SU-DHL-6 (cell line): ENCODE results near the gene ALDH3A2.

Experiments
- H2AFZ ChIP-seq: fragments of 200-600 bp; sonication (generic); 2 replicates; pipeline ENCODE4 v1.6.1; 2014; ENCODE audit warnings: low read depth, mild to moderate bottlenecking, moderate library complexity, mixed read lengths, antibody characterized with exemption, low read length; ENCODE audit not compliant: severe bottlenecking
- H3F3A ChIP-seq: fragments of 200-600 bp; shearing (Covaris generic); 2 replicates; pipeline ENCODE4 v1.6.0; 2016; ENCODE audit warnings: antibody characterized with exemption, mild to moderate bottlenecking; ENCODE audit not compliant: insufficient read depth
- H3K27ac ChIP-seq: fragments of 200-600 bp; sonication (generic); 2 replicates; pipeline ENCODE4 v1.5.1; 2016; ENCODE audit warnings: low read depth, mild to moderate bottlenecking, low read length, moderate library complexity, mixed read lengths
- H3K27me3 ChIP-seq: fragments of 200-600 bp; sonication (generic), shearing (Covaris generic); 2 replicates; pipeline ENCODE4 v1.6.0; 2014; ENCODE audit warnings: mild to moderate bottlenecking, low read length
- H3K36me3 ChIP-seq: fragments of 200-600 bp; sonication (generic); 2 replicates; pipeline ENCODE4 v1.6.1; 2014; ENCODE audit warnings: mild to moderate bottlenecking, low read length, mixed read lengths
- H3K4me2 ChIP-seq: fragments of 300-600, 200-600 bp; shearing (Covaris generic), sonication (generic); 2 replicates; pipeline ENCODE4 v1.6.0; 2014; ENCODE audit warnings: low read length, low read depth, mild to moderate bottlenecking; ENCODE audit not compliant: poor library complexity, severe bottlenecking
- H3K4me3 ChIP-seq: fragments of 200-600 bp; sonication (generic); 2 replicates; pipeline ENCODE4 v1.5.1; 2014; ENCODE audit warnings: antibody characterized with exemption, low read length, mild to moderate bottlenecking, mixed read lengths; ENCODE audit not compliant: insufficient read depth, poor library complexity, severe bottlenecking
- H3K79me2 ChIP-seq: fragments of 200-600 bp; sonication (generic); 2 replicates; pipeline ENCODE4 v1.6.1; 2014; ENCODE audit warnings: mild to moderate bottlenecking, low read length, moderate library complexity; ENCODE audit not compliant: insufficient read depth
- H3K9ac ChIP-seq: fragments of 200-600 bp; sonication (generic); 2 replicates; pipeline ENCODE4 v1.7.0; 2014; ENCODE audit warnings: mild to moderate bottlenecking, low read length
- H3K9me2 ChIP-seq: fragments of 200-600 bp; sonication (generic); replicated peaks from 2 replicates; pipeline ENCODE4 v1.6.1; 2014; ENCODE audit warnings: low read length; ENCODE audit not compliant: insufficient read depth
- H3K9me3 ChIP-seq: fragments of 200-600 bp; sonication (generic); 2 replicates; pipeline ENCODE4 v1.6.1; 2014; ENCODE audit warnings: low read length, mixed read lengths; ENCODE audit not compliant: insufficient read depth
- H4K20me1 ChIP-seq: fragments of 200-600 bp; sonication (generic); 2 replicates; pipeline ENCODE4 v1.6.1; 2014; ENCODE audit warnings: low read depth, mild to moderate bottlenecking, antibody characterized with exemption, low read length, moderate library complexity, mixed read lengths
- CTCF ChIP-seq: fragments of 200-600 bp; sonication (generic); IDR thresholded peaks from one replicate; pipeline ENCODE4 v1.5.1; 2017; ENCODE audit warnings: antibody characterized with exemption, mild to moderate bottlenecking, low read length, moderate library complexity; ENCODE audit not compliant: insufficient read depth, poor library complexity, severe bottlenecking
- EZH2phosphoT487 ChIP-seq: fragments of 200-600 bp; sonication (generic), shearing (Covaris generic); conservative IDR thresholded peaks from 2 replicates; pipeline ENCODE4 v1.6.1; 2018; ENCODE audit warnings: mild to moderate bottlenecking, antibody characterized with exemption, low read length, moderate library complexity, mixed read lengths

Gene ALDH3A2

GRCh38 chr17:19720210-19720475 lies 71.6 kb downstream of the ALDH3A2 start:
- Histone ChIP-seq H3K9me3 (no peaks in the 10 kb centered on the region), H4K20me1 (no peaks in the 10 kb centered on the region), H3K27ac (no peak overlapping the region), H3K27me3 (no peaks in the 10 kb centered on the region), H3K36me3 (no peaks in the 10 kb centered on the region), H3K4me2 (no peak overlapping the region), H3K79me2 (no peaks in the 10 kb centered on the region), H2AFZ (no peak overlapping the region), H3F3A (no peaks in the 10 kb centered on the region), H3K4me3 (no peak overlapping the region), H3K9ac (no peak overlapping the region), H3K9me2 (no peaks in the 10 kb centered on the region)
- TF ChIP-seq CTCF (no peak), EZH2phosphoT487 (no peak)

GRCh38 chr17:19720631-19721426 lies 72.3 kb downstream of the ALDH3A2 start:
- Histone ChIP-seq H3K36me3 (no peaks in the 10 kb centered on the region), H3K9me3 (no peaks in the 10 kb centered on the region), H4K20me1 (no peaks in the 10 kb centered on the region), H3K27me3 (no peaks in the 10 kb centered on the region), H3K79me2 (no peaks in the 10 kb centered on the region), H3K9me2 (no peaks in the 10 kb centered on the region), H3K4me3 (no peak overlapping the region), H2AFZ (no peak overlapping the region), H3K4me2 (no peak overlapping the region), H3K27ac (no peak overlapping the region), H3F3A (no peaks in the 10 kb centered on the region), H3K9ac (no peak overlapping the region)
- no peak for TF ChIP-seq CTCF
- TF ChIP-seq EZH2phosphoT487, result no peak

GRCh38 chr17:19723964-19724363 lies 75.4 kb downstream of the ALDH3A2 start:
- H3F3A ChIP-seq, result no peaks in the 10 kb centered on the region
- H3K27ac ChIP-seq, result no peak overlapping the region

More at GRCh38 chr17:19723964-19724363, 75.4 kb downstream of the ALDH3A2 start:
- H3K9me3 ChIP-seq, result no peaks in the 10 kb centered on the region
- H3K9me2 ChIP-seq, result no peaks in the 10 kb centered on the region
- H3K79me2 ChIP-seq, result no peaks in the 10 kb centered on the region
- no peak overlapping the region for H3K9ac ChIP-seq
- no peak overlapping the region for H2AFZ ChIP-seq
- no peaks in the 10 kb centered on the region for H3K36me3 ChIP-seq
- H3K27me3 ChIP-seq, result no peaks in the 10 kb centered on the region
- TF ChIP-seq EZH2phosphoT487, result no peak
- TF ChIP-seq CTCF, result no peak
- H3K4me2 ChIP-seq, result no peak overlapping the region
- H3K4me3 ChIP-seq, result no peak overlapping the region
- H4K20me1 ChIP-seq, result no peaks in the 10 kb centered on the region
